ENCODE data around the gene BMI1.

DNA sequence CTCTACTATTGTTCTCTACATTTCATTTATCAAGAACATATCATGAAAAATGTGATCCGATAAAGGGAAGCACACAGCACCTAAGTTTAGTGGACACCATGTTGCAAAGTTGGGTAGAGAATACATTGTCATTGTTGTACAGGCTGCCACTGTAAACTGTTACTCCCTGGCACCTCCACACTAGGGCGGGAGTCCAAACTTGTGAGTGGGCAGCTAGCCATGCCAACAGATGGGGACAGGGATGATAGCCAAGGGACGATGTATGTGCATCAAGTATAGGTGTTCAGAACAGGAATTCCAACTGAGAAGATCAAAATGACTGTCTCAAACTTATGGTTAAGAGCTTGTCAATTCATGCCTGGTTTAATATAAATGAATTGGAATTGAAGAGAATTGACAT lies 35.8 kb upstream of the BMI1 start:
- TF ChIP-seq, protein P1, sequence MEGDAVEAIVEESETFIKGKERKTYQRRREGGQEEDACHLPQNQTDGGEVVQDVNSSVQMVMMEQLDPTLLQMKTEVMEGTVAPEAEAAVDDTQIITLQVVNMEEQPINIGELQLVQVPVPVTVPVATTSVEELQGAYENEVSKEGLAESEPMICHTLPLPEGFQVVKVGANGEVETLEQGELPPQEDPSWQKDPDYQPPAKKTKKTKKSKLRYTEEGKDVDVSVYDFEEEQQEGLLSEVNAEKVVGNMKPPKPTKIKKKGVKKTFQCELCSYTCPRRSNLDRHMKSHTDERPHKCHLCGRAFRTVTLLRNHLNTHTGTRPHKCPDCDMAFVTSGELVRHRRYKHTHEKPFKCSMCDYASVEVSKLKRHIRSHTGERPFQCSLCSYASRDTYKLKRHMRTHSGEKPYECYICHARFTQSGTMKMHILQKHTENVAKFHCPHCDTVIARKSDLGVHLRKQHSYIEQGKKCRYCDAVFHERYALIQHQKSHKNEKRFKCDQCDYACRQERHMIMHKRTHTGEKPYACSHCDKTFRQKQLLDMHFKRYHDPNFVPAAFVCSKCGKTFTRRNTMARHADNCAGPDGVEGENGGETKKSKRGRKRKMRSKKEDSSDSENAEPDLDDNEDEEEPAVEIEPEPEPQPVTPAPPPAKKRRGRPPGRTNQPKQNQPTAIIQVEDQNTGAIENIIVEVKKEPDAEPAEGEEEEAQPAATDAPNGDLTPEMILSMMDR (IDR thresholded peaks at IDR 0.05; ENCODE audit: low read depth, low read length), result no peak
- TF ChIP-seq POLR2A (IDR thresholded peaks at IDR 0.05; ENCODE audit: extremely low read depth, insufficient read length), result no peak
- TF ChIP-seq, protein P2, sequence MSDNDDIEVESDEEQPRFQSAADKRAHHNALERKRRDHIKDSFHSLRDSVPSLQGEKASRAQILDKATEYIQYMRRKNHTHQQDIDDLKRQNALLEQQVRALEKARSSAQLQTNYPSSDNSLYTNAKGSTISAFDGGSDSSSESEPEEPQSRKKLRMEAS (IDR thresholded peaks at IDR 0.05; ENCODE audit: low read depth, low read length), result no peak
